GM12873 (cell line): ENCODE measurements around the gene TFF3.

ENCODE experiments used
- CTCF ChIP-seq: IDR thresholded peaks from 2 replicates; pipeline ENCODE4 v1.5.1; 2012; ENCODE audit warnings: low read depth, mild to moderate bottlenecking, moderate library complexity, low read length, control low read depth; ENCODE audit not compliant: insufficient read depth; ENCODE audit errors: missing control alignments

The TFF3 gene

GRCh38 chr21:42351626-42352440 lies 36.6 kb upstream of the TFF3 start:
- no peak for TF ChIP-seq CTCF

GRCh38 chr21:42350927-42351426 lies 35.8 kb upstream of the TFF3 start, which contains the start of gene TFF2:
Gene TFF2, minus strand, starts transcription at chr21:42350994. Its CDS starts 37 bp downstream, at chr21:42350957.
- TF ChIP-seq CTCF: no peak

GRCh38 chr21:42350318-42350910 lies 35.2 kb upstream of the TFF3 start:
- no peak for TF ChIP-seq CTCF

GRCh38 chr21:42349420-42350317 lies 34.5 kb upstream of the TFF3 start:
- TF ChIP-seq CTCF: no peak

- no peak for TF ChIP-seq CTCF
Observed at GRCh38 chr21:42348762-42349161, 33.6 kb upstream of the TFF3 start.

GRCh38 chr21:42347601-42348327 lies 32.6 kb upstream of the TFF3 start:
- no peak for TF ChIP-seq CTCF
